Neural cell (in vitro differentiated cells): Measurements from ENCODE around the gene DPF1.

ENCODE experiments used
- EP300 ChIP-seq: fragments of 450-650 bp; conservative IDR thresholded peaks from 2 replicates; pipeline ENCODE4 v1.6.1; 2014; ENCODE audit warnings: antibody characterized with exemption, mild to moderate bottlenecking, moderate library complexity; ENCODE audit not compliant: poor library complexity, severe bottlenecking
- EZH2 ChIP-seq: fragments of 200-600, 300-800 bp; shearing (Covaris generic), sonication (generic); IDR thresholded peaks from 2 replicates; pipeline ENCODE4 v1.6.1; 2014; ENCODE audit warnings: antibody characterized with exemption, low read length, borderline replicate concordance, mild to moderate bottlenecking; ENCODE audit not compliant: insufficient read depth, poor library complexity, severe bottlenecking
- POLR2AphosphoS5 ChIP-seq: IDR thresholded peaks from 2 replicates; pipeline ENCODE4 v1.6.1; 2012
- TF ChIP-seq, protein P1 (sequence below): fragments of 450-650 bp; IDR thresholded peaks from 2 replicates; pipeline ENCODE4 v1.5.1; 2014; ENCODE audit warnings: antibody characterized with exemption, mild to moderate bottlenecking, moderate library complexity; ENCODE audit not compliant: poor library complexity, severe bottlenecking
- TF ChIP-seq, protein P2 (sequence below): IDR thresholded peaks from 2 replicates; pipeline ENCODE4 v1.6.1; 2012; ENCODE audit warnings: borderline replicate concordance

DNA sequence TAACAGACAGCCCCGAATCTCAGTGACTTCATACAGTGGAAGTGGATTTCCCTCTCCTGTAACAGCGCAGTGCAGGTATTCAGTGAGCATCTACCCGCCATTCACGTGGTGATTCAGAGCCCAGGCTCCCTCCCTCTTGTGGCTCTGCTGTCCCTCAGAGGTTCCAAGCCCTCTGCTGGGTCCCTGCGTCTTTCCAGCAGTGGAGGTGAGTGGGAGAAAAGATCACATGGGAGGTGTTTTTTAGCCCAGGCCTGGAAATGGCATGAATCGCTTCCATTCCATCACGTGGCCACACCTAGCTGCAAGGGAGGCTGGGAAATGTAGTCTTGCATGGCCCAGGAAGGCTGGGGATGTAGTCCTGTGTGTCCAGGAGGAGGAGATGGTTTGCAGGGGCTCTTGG, 61.4 kb downstream of the DPF1 start:
- no peak for TF ChIP-seq POLR2AphosphoS5
- no peak for TF ChIP-seq EZH2
- TF ChIP-seq, protein P1, sequence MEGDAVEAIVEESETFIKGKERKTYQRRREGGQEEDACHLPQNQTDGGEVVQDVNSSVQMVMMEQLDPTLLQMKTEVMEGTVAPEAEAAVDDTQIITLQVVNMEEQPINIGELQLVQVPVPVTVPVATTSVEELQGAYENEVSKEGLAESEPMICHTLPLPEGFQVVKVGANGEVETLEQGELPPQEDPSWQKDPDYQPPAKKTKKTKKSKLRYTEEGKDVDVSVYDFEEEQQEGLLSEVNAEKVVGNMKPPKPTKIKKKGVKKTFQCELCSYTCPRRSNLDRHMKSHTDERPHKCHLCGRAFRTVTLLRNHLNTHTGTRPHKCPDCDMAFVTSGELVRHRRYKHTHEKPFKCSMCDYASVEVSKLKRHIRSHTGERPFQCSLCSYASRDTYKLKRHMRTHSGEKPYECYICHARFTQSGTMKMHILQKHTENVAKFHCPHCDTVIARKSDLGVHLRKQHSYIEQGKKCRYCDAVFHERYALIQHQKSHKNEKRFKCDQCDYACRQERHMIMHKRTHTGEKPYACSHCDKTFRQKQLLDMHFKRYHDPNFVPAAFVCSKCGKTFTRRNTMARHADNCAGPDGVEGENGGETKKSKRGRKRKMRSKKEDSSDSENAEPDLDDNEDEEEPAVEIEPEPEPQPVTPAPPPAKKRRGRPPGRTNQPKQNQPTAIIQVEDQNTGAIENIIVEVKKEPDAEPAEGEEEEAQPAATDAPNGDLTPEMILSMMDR = no peak
- TF ChIP-seq, protein P2, sequence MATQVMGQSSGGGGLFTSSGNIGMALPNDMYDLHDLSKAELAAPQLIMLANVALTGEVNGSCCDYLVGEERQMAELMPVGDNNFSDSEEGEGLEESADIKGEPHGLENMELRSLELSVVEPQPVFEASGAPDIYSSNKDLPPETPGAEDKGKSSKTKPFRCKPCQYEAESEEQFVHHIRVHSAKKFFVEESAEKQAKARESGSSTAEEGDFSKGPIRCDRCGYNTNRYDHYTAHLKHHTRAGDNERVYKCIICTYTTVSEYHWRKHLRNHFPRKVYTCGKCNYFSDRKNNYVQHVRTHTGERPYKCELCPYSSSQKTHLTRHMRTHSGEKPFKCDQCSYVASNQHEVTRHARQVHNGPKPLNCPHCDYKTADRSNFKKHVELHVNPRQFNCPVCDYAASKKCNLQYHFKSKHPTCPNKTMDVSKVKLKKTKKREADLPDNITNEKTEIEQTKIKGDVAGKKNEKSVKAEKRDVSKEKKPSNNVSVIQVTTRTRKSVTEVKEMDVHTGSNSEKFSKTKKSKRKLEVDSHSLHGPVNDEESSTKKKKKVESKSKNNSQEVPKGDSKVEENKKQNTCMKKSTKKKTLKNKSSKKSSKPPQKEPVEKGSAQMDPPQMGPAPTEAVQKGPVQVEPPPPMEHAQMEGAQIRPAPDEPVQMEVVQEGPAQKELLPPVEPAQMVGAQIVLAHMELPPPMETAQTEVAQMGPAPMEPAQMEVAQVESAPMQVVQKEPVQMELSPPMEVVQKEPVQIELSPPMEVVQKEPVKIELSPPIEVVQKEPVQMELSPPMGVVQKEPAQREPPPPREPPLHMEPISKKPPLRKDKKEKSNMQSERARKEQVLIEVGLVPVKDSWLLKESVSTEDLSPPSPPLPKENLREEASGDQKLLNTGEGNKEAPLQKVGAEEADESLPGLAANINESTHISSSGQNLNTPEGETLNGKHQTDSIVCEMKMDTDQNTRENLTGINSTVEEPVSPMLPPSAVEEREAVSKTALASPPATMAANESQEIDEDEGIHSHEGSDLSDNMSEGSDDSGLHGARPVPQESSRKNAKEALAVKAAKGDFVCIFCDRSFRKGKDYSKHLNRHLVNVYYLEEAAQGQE = no peak
- no peak for TF ChIP-seq EP300
